A673 (cell line): Measurements from ENCODE around the gene HOXA4. TPM values are rescaled to one million over a fixed set of nuclear protein-coding genes. Genes with fewer than 3 reads are reported as not detected.

Experiments used
- BruUV-seq: library from RNA; stranded (reverse); fragments of 400-500 nt; replicated peaks from 2 replicates; lab custom pipeline; 2021; lab: Mats Ljungman, UMichigan
- CTCF ChIA-PET: fragments of 300-600 bp; sonication (Branson Sonifier 250); formaldehyde crosslinking; loops from one replicate; lab custom pipeline; 2022; ENCODE audit warnings: antibody characterized with exemption; lab: Charles Lee
- POLR2A ChIA-PET: fragments of 300-600 bp; sonication (Branson Sonifier 250); formaldehyde crosslinking; loops from one replicate; lab custom pipeline; 2022; ENCODE audit warnings: antibody characterized with exemption; ENCODE audit not compliant: low non-redundant PET; lab: Charles Lee
- DNase-seq: peaks from one replicate; pipeline ENCODE4 v3.0.0-alpha.2; 2015; ENCODE audit warnings: low spot score
- H3K27ac ChIP-seq: fragments of 200-600 bp; sonication (generic); 2 replicates; pipeline ENCODE4 v1.5.1; 2016; ENCODE audit warnings: mixed run types, low read depth, mild to moderate bottlenecking, mixed read lengths, antibody characterized with exemption, low read length; ENCODE audit not compliant: poor library complexity, severe bottlenecking
- H3K27me3 ChIP-seq: fragments of 200-600 bp; sonication (generic); replicated peaks from 2 replicates; pipeline ENCODE4 v1.6.1; 2017; ENCODE audit warnings: mixed run types, low read depth, mild to moderate bottlenecking, mixed read lengths, antibody characterized with exemption, low read length; ENCODE audit not compliant: insufficient read depth, poor library complexity
- H3K36me3 ChIP-seq: fragments of 200-600 bp; sonication (generic); 2 replicates; pipeline ENCODE4 v1.6.1; 2016; ENCODE audit warnings: mixed run types, mild to moderate bottlenecking, mixed read lengths, antibody characterized with exemption, low read length; ENCODE audit not compliant: insufficient read depth, poor library complexity, severe bottlenecking
- H3K4me1 ChIP-seq: fragments of 200-600 bp; sonication (generic); 2 replicates; pipeline ENCODE4 v1.6.1; 2017; ENCODE audit warnings: mixed run types, mild to moderate bottlenecking, mixed read lengths, antibody characterized with exemption, low read length; ENCODE audit not compliant: insufficient read depth, poor library complexity, severe bottlenecking
- H3K4me3 ChIP-seq: fragments of 200-600 bp; sonication (generic); 2 replicates; pipeline ENCODE4 v1.5.1; 2016; ENCODE audit warnings: low read depth, mixed run types, mild to moderate bottlenecking, mixed read lengths, low read length; ENCODE audit not compliant: poor library complexity, severe bottlenecking
- H3K9me3 ChIP-seq: fragments of 200-600 bp; sonication (generic); 2 replicates; pipeline ENCODE4 v1.6.1; 2016; ENCODE audit warnings: mixed run types, low read depth, mild to moderate bottlenecking, mixed read lengths, antibody characterized with exemption, low read length; ENCODE audit not compliant: poor library complexity, severe bottlenecking
- CTCF ChIP-seq: fragments of 300-800, 200-600 bp; sonication (generic); conservative IDR thresholded peaks from 2 replicates; pipeline ENCODE4 v1.5.1; 2017; ENCODE audit warnings: low read depth, mild to moderate bottlenecking, antibody characterized with exemption, low read length, moderate library complexity, mixed read lengths
- EZH2 ChIP-seq: fragments of 200-600 bp; sonication (generic); IDR thresholded peaks from 2 replicates; pipeline ENCODE4 v1.6.1; 2017; ENCODE audit warnings: borderline replicate concordance, low read depth, mild to moderate bottlenecking, mixed read lengths, antibody characterized with exemption, low read length; ENCODE audit not compliant: poor library complexity, severe bottlenecking
- intact Hi-C: fragments of 100-400 bp; cut with micrococcal nuclease; formaldehyde crosslinking; loops from one replicate; pipeline ENCODE4 v1.10.0; 2022; ENCODE audit not compliant: unreplicated experiment
- total RNA-seq: library from RNA; stranded (reverse); gene quantifications from 2 replicates; pipeline ENCODE4 v1.2.3, GENCODE V29; 2021

Gene HOXA4
- total RNA-seq, 1 experiment from 2014 or later: not detected

DNA sequence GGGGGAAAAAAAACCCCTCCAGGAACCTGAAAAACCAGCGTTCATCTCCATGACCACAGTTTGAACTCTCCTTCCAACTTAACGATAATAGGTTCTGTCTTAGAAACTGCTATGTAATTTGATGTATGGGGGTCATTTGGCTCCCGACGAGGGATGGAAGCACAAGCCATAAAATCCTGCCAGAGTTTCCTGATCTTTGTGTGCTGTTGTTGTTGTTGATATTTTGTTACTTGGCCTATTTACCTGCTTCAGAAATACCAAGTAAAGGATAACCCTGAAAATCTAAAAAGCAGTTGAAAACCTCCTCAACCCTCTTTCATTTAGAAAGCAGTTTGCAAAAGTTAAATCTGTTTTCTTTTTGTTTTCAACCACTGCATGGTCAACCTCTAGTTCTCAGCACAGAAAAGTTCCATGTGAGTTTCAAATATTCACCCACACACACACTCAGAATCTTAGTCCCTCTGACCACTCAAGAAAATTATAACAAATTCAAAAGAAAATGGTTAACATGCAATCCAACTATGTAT lies 18.7 kb downstream of the HOXA4 start:
- Histone ChIP-seq H3K4me1 (no peaks in the 10 kb centered on the region), H3K9me3 (no peaks in the 10 kb centered on the region), H3K36me3 (no peaks in the 10 kb centered on the region), H3K27me3 (peaks cover 97% of the 10 kb centered on the region), H3K4me3 (no peak overlapping the region), H3K27ac (no peak overlapping the region)
- CTCF ChIA-PET: no interaction called here
- no peak for DNase-seq
- POLR2A ChIA-PET: no interaction called here
- TF ChIP-seq EZH2: no peak
- intact Hi-C loops: no loop called here
- no TSS peak for BruUV-seq

DNA sequence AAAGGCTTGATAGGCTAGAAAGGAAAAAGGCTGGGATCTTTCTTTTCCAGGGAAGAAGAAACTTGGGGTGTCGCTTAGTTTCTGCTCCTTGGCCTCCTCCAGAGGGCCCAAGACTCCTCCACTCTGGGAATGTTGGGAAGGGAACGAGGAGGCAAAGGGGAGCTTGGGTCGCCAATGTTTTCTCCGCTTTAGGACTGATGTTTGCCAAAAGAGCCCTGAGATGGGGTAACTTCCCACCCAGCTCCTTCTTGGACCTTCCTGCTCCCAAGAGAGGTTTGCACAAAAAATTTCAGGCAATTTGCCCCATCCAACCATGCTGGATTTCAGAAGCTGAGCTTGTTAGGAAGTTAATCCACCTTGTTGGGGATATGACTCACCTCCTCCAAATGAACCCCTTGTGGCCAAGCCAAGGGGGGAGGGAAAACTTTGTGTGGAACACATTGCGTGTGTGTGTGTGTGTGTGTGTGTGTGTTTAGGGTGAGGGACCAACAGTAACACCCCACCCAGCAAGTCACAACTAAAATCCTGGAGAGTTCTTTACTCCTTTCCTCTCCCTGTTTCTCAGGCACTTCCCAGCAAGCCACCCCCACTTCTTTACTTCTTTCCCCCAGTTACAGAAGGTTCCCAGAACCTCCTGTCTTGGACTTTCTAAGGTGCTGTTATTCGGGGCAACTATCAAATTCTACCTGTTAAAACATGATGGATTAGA lies 19.4 kb downstream of the HOXA4 start:
- Histone ChIP-seq H3K9me3 (no peaks in the 10 kb centered on the region), H3K27me3 (peaks cover 97% of the 10 kb centered on the region), H3K4me1 (no peaks in the 10 kb centered on the region), H3K4me3 (no peak overlapping the region), H3K36me3 (no peaks in the 10 kb centered on the region), H3K27ac (no peak overlapping the region)
- TF ChIP-seq CTCF (no peak), EZH2 (no peak)
- DNase-seq: no peak
- intact Hi-C loops: no loop called here
- POLR2A ChIA-PET: no interaction called here
- CTCF ChIA-PET: no interaction called here
- no TSS peak for BruUV-seq

DNA sequence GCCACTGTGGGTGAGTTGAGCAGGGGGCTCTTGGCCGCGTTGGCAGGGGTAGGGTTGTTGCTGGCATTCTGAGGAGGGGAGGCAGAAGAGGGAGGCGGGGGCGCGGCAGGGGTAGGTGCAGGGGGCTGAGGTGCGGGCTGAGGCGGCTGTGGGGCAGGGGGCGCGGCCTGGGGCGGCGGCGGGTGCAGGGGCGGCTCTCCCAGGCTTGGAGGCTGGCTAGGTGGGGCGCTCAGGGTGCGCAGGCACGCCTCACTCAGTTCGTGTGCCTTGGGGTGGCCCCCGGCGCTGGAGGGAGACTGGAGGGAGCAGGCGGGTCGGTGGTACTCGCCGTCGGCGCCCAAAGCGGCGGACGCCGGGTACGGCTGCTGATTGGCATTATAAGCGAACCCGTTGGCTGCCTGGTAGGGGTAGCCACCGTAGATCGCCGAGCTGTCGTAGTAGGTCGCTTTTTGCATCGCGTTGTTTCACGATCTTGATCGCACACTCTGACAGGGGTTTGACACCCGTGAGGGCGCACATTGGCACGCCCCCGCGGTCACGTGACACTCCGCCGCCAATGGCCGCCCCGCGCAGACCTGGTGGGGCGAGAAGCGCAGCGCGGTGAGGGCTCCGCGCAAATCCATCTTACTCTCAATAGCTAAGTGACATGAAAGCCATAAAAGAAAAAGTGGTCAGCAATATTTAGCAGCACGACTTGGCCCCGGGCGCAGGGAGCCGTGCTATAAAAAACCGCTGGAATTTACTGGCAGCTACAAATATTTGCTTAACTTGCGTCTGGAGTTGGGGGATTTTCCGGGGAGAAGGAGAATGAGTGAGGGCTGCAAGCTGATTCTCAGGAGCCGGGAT lies 20.1 kb downstream of the HOXA4 start:
- ChIA-PET POLR2A (no interaction called here), CTCF (no interaction called here)
- BruUV-seq: no TSS peak
- H3K36me3 ChIP-seq: no peaks in the 10 kb centered on the region
- no peak for DNase-seq
- peaks cover 97% of the 10 kb centered on the region for H3K27me3 ChIP-seq
- no peaks in the 10 kb centered on the region for H3K9me3 ChIP-seq
- intact Hi-C loops: no loop called here
- no peaks in the 10 kb centered on the region for H3K4me1 ChIP-seq
- no peak overlapping the region for H3K4me3 ChIP-seq
- H3K27ac ChIP-seq: no peak overlapping the region
- no peak for TF ChIP-seq EZH2
- no peak for TF ChIP-seq CTCF
